HEK293T (cell line): ENCODE data around the gene SLC18A2.

Experiments
- BHLHE40 ChIP-seq: fragments of 450-650 bp; IDR thresholded peaks from 2 replicates; pipeline ENCODE4 v1.6.1; 2016; ENCODE audit warnings: mild to moderate bottlenecking, moderate library complexity, borderline replicate concordance
- CTBP1 ChIP-seq: fragments of 450-650 bp; IDR thresholded peaks from 2 replicates; pipeline ENCODE4 v1.6.1; 2016; ENCODE audit warnings: borderline replicate concordance
- ELF4 ChIP-seq: fragments of 450-650 bp; IDR thresholded peaks from 2 replicates; pipeline ENCODE4 v1.6.1; 2017; ENCODE audit warnings: antibody characterized with exemption
- FOXK2 ChIP-seq: fragments of 450-650 bp; IDR thresholded peaks from 2 replicates; pipeline ENCODE4 v1.6.1; 2016; ENCODE audit warnings: mild to moderate bottlenecking
- FOXM1 ChIP-seq: fragments of 450-650 bp; IDR thresholded peaks from 2 replicates; pipeline ENCODE4 v1.6.1; 2017; ENCODE audit warnings: mild to moderate bottlenecking, borderline replicate concordance
- HDGF ChIP-seq: fragments of 450-650 bp; IDR thresholded peaks from 2 replicates; pipeline ENCODE4 v1.6.1; 2017; ENCODE audit warnings: antibody characterized with exemption, borderline replicate concordance
- L3MBTL2 ChIP-seq: fragments of 450-650 bp; conservative IDR thresholded peaks from 2 replicates; pipeline ENCODE4 v1.6.1; 2016; ENCODE audit warnings: mild to moderate bottlenecking
- NFRKB ChIP-seq: fragments of 450-650 bp; IDR thresholded peaks from 2 replicates; pipeline ENCODE4 v1.6.1; 2016; ENCODE audit warnings: mild to moderate bottlenecking, moderate library complexity
- SUZ12 ChIP-seq: fragments of 450-650 bp; IDR thresholded peaks from 2 replicates; pipeline ENCODE4 v1.6.1; 2016; ENCODE audit warnings: mild to moderate bottlenecking
- TARDBP ChIP-seq: fragments of 450-650 bp; IDR thresholded peaks from 2 replicates; pipeline ENCODE4 v1.6.1; 2016
- TF ChIP-seq, protein P1 (sequence below): fragments of 450-650 bp; IDR thresholded peaks from 2 replicates; pipeline ENCODE4 v1.6.1; 2016

DNA sequence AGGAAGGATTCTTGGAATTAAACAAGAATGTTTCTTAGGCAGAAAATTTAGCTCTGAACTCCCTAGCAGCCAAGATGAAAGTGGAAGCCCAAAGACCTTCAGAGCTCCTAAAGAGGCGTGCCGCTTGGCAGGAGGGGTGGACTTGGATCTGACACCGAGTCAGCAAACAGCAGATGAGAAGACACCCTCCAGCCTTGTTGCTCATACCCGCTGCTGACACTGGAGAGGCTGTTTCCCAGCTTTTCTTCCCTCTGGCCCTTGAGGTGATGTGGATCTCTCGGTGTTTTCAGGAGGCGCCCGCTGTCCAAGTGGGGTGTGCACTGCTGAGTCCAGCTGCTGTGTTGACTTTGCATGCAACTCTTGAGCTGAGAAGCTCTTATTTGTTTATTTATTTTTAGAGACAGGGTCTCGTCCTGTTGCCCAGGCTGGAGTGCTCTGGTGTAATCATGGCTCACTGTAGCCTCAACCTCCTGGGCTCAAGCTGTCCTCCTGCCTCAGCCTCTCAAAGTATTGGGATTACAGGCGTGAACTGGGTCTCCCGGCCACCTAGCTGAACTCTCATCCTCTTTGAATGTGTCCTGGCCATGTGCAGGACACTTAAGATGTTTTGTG, 21.5 kb downstream of the SLC18A2 start:
- TF ChIP-seq L3MBTL2 (no peak), FOXK2 (no peak), ELF4 (no peak), HDGF (no peak), NFRKB (no peak), BHLHE40 (no peak), TARDBP (no peak), CTBP1 (no peak), SUZ12 (no peak), FOXM1 (no peak)
- TF ChIP-seq, protein P1, sequence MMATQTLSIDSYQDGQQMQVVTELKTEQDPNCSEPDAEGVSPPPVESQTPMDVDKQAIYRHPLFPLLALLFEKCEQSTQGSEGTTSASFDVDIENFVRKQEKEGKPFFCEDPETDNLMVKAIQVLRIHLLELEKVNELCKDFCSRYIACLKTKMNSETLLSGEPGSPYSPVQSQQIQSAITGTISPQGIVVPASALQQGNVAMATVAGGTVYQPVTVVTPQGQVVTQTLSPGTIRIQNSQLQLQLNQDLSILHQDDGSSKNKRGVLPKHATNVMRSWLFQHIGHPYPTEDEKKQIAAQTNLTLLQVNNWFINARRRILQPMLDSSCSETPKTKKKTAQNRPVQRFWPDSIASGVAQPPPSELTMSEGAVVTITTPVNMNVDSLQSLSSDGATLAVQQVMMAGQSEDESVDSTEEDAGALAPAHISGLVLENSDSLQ = no peak
